ENCODE data around the gene FAM171A1. TPM values are rescaled to one million over a fixed set of nuclear protein-coding genes. Genes with fewer than 3 reads are reported as not detected.
"Not testable (repeated sequence)": the region's sequence is repeated elsewhere in the genome, so short reads cannot be mapped to it uniquely, and the experiment has no call there.

FAM171A1 gene
- total RNA-seq, 4 donors from 2014 or later = 7.4 to 40.4 (median 21.6) TPM

DNA sequence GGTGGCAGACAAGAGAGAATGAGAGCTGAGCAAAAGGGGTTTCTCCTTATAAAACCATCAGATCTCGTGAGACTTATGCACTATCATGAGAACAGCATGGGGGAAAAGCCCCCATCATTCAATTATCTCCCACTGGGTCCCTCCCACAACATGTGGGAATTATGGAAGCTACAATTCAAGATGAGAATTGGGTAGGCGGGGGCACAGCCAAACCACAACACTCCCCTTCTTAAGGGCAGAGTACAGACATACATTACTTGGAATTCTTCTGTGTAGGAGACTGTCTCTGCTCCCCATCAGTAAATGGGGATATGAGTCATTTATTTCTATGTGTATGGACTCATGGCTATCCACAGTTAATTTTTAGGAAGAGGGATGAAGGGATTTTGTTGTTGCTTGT lies 31.2 kb downstream of the FAM171A1 start:
- Histone ChIP-seq H3K9me3 (no peaks in the 10 kb centered on the region), H3K27me3 (no peaks in the 10 kb centered on the region), H3K36me3 (no peaks in the 10 kb centered on the region), H3K27ac (no peak overlapping the region), H3K4me3 (no peak overlapping the region), H3K4me1 (peaks cover 0 to 14% of the 10 kb centered on the region in 2 donors)
- intact Hi-C loops (cut with DNase I; ENCODE audit: low total_unique reads) = no loop called here
- TF ChIP-seq CTCF (IDR thresholded peaks at IDR 0.05) (no peak), POLR2A (IDR thresholded peaks at IDR 0.05) (no peak)
- no peak for DNase-seq

DNA sequence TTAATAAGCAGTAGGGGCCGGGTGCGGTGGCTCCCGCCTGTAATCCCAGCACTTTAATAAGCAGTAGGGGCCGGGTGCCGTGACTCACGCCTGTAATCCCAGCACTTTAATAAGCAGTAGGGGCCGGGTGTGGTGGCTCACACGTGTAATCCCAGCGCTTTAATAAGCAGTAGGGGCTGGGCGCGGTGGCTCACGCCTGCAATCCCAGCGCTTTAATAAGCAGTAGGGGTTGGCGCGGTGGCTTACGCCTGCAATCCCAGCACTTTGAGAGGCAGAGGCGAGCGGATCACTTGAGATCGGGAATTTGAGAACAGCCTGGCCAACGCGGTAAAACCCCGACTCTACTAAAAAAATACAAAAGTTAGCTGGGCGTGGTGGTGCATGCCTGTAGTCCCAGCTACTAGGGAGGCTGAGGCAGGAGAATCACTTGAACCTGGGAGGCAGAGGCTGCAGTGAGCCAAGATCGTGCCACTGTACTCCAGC lies 33.6 kb downstream of the FAM171A1 start:
- peaks cover 0 to 14% of the 10 kb centered on the region in 2 donors for H3K4me1 ChIP-seq
- DNase-seq; H3K4me3 ChIP-seq; intact Hi-C loops (cut with DNase I; ENCODE audit: low total_unique reads); H3K27me3 ChIP-seq; H3K36me3 ChIP-seq; H3K9me3 ChIP-seq; H3K27ac ChIP-seq: not testable (repeated sequence)

GRCh38 chr10:15336211-15336610 lies 34.9 kb downstream of the FAM171A1 start:
- DNase-seq = no peak
- intact Hi-C loops (cut with DNase I; ENCODE audit: low total_unique reads) = no loop called here
- TF ChIP-seq CTCF (IDR thresholded peaks at IDR 0.05) (no peak), POLR2A (IDR thresholded peaks at IDR 0.05) (no peak)
- no peaks in the 10 kb centered on the region for H3K36me3 ChIP-seq
- no peak overlapping the region for H3K27ac ChIP-seq
- H3K4me1 ChIP-seq = peaks cover 0 to 14% of the 10 kb centered on the region in 2 donors
- H3K4me3 ChIP-seq = no peak overlapping the region
- no peaks in the 10 kb centered on the region for H3K27me3 ChIP-seq
- no peaks in the 10 kb centered on the region for H3K9me3 ChIP-seq

DNA sequence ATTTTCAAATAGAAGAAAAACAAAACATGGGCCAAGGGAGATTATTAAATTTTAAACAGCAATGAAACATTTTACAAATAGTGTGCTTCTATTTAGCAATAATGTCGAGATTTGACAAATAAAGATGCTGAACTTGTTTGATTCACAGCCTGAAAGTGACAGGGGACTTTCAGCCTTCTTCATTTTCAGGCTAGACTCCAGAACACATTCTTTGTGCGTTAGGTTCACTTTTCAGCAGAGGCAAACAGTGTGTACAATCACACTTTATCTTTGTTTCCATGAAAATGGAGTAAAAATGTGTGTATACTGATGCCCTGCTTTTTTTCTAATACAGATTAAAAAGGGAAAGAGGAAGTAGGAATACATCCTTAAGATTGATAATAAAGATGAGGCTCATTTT lies 35.6 kb downstream of the FAM171A1 start:
- H3K27me3 ChIP-seq = no peaks in the 10 kb centered on the region
- DNase-seq = no peak
- H3K4me3 ChIP-seq = no peak overlapping the region
- H3K27ac ChIP-seq = peak overlapping the region; percentile 36 to 47
- TF ChIP-seq CTCF (IDR thresholded peaks at IDR 0.05) = no peak
- TF ChIP-seq POLR2A (IDR thresholded peaks at IDR 0.05) = no peak
- peaks cover 0 to 14% of the 10 kb centered on the region in 2 donors for H3K4me1 ChIP-seq
- H3K9me3 ChIP-seq = no peaks in the 10 kb centered on the region
- intact Hi-C loops (cut with DNase I; ENCODE audit: low total_unique reads) = no loop called here
- H3K36me3 ChIP-seq = no peaks in the 10 kb centered on the region

DNA sequence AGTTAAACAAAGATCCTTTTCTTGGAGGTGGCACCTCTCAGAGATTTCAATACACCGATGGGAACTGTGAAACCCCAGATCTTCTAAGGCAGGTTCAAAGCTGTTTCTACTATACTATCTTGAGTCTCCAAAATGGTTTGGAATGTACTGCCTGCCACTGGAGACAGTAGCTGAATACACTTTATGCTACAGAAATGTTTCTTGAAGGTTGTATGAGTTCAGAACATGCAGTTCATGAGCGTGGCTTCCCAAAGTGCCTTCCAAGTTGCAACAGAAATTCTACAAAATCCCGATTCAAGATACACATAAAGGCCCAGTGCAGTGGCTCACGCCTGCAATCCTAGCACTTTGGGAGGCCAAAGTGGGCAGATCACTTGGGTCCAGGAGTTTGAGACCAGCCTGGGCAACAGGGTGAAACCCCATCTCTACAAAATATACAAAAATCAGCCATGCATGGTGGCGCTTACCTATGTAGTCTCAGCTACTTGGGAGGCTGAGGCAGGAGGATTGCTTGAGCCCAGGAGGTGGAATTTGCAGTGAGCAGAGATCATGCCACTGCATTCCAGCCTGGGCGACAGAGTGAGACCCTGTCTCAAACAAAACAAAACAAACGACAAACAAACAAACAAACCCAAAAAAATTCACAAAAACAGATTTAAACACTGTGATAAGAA lies 36.3 kb downstream of the FAM171A1 start:
- no peaks in the 10 kb centered on the region for H3K9me3 ChIP-seq
- intact Hi-C loops (cut with DNase I; ENCODE audit: low total_unique reads) = no loop called here
- no peak overlapping the region for H3K4me3 ChIP-seq
- H3K4me1 ChIP-seq = peaks cover 0 to 14% of the 10 kb centered on the region in 2 donors
- H3K36me3 ChIP-seq = no peaks in the 10 kb centered on the region
- TF ChIP-seq CTCF (IDR thresholded peaks at IDR 0.05) (no peak), POLR2A (IDR thresholded peaks at IDR 0.05) (no peak)
- no peak for DNase-seq
- peak overlapping the region in 1 of 2 donors; percentile 36 for H3K27ac ChIP-seq
- H3K27me3 ChIP-seq = no peaks in the 10 kb centered on the region

All from uterus (tissue), 4 donors.